GM13976 (cell line): ENCODE measurements around the gene GPSM1.
"Not testable (repeated sequence)": the region's sequence is repeated elsewhere in the genome, so short reads cannot be mapped to it uniquely, and the experiment has no call there.

ENCODE experiments used
- DNase-seq: peaks from one replicate; pipeline ENCODE4 v3.0.0; 2012; ENCODE audit warnings: low spot score
- in situ Hi-C: fragments of 300-500 bp; cut with MboI; formaldehyde crosslinking; loops from one replicate; pipeline ENCODE4 v1.12.0; 2022; ENCODE audit warnings: low sequenced_read_pairs, mixed read lengths, inconsistent platforms; ENCODE audit not compliant: unreplicated experiment
- TF ChIP-seq, protein P1 (sequence below): IDR thresholded peaks from 2 replicates; pipeline ENCODE4 v1.5.1; 2012; ENCODE audit warnings: borderline replicate concordance, mild to moderate bottlenecking; ENCODE audit not compliant: insufficient read depth; ENCODE audit errors: extremely low read depth, missing control alignments, control extremely low read depth

Gene GPSM1

DNA sequence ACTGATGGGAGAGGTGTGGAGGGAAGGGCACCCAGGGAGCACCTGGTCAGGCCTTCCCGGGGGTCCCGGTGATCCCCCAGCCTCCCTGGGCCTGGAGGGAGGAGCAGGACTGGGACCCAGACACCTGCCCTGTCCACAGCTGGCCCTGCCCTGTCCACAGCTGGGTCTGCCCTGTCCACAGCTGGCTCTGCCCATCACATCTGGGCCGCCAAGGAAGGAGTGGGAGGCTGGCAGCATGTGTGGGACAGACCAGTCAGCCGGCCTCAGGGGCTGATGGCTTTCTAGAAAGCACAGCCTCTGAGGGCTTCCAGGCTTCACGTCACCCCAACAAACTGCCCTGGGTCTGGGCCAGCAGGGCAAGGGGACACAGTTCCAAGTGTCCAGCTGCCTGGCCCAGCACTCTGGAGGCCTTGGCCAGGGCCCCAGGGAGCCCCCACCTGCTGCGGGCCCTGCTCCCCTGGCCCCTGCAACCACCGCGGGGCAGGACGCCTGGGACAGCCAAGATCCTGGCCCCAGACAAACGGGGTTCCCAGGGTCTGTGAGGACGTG lies 24.0 kb downstream of the GPSM1 start:
- TF ChIP-seq, protein P1, sequence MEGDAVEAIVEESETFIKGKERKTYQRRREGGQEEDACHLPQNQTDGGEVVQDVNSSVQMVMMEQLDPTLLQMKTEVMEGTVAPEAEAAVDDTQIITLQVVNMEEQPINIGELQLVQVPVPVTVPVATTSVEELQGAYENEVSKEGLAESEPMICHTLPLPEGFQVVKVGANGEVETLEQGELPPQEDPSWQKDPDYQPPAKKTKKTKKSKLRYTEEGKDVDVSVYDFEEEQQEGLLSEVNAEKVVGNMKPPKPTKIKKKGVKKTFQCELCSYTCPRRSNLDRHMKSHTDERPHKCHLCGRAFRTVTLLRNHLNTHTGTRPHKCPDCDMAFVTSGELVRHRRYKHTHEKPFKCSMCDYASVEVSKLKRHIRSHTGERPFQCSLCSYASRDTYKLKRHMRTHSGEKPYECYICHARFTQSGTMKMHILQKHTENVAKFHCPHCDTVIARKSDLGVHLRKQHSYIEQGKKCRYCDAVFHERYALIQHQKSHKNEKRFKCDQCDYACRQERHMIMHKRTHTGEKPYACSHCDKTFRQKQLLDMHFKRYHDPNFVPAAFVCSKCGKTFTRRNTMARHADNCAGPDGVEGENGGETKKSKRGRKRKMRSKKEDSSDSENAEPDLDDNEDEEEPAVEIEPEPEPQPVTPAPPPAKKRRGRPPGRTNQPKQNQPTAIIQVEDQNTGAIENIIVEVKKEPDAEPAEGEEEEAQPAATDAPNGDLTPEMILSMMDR = no peak
- in situ Hi-C loops = no loop called here
- DNase-seq = no peak

DNA sequence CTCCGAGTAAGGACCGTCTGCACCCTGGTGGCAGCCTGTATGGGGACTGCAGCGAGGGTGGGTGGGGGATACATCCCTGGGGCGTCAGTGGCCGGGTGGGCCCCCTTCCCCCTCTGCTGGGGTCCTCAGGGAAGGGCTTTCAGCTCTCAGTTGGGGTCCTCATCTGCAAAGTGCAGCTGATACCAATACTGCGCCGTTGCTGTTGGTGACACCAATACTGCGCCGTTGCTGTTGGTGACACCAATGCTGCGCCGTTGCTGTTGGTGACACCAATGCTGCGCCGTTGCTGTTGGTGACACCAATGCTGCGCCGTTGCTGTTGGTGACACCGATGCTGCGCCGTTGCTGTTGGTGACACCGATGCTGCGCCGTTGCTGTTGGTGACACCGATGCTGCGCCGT lies 24.5 kb downstream of the GPSM1 start:
- DNase-seq, in situ Hi-C loops: not testable (repeated sequence)

GRCh38 chr9:136352682-136353081 lies 25.3 kb downstream of the GPSM1 start:
- TF ChIP-seq, protein P1 = no peak
- no peak for DNase-seq

GRCh38 chr9:136353088-136353487 lies 25.7 kb downstream of the GPSM1 start:
- TF ChIP-seq, protein P1 = no peak
- no peak for DNase-seq
- in situ Hi-C loops = no loop called here

More at GRCh38 chr9:136352682-136353081, 25.3 kb downstream of the GPSM1 start:
- in situ Hi-C loops = no loop called here

DNA sequence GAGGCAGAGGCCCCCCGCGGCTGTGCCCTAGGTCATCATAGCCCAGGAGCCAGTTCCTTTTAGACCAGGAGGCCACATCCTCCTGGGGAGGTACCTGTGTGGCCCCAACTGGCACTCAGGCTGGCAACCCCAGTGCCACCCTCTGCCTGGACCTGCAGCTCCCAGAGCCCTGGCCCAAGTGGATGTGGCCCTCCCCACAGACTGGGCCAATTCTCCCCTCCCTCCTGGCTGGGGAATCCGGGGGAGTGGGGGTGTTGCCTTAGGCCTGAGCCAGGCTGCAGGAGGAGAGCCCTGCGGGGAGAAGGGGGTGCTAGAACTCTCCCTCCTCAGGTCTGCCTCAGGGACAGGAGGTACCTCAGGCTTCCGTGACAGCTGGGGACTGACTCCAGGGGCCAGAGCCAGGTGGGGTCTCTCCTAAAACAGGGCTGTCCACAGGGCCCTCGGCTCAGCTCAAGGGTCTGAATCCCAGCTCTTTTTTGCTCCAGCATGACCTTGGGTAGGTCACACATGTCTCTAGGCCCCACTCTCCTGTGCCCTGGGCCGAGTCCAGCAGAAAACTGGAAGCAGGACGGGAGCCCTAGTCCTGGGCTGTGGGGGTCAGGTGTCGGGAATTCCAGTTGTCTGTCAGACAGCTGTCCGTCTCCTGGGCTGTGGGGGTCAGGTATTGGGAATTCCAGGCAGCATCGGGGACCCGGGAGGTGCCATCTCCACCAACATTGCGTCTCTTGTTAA lies 26.6 kb downstream of the GPSM1 start:
- TF ChIP-seq, protein P1 = no peak
- DNase-seq = no peak
- in situ Hi-C loops = no loop called here

DNA sequence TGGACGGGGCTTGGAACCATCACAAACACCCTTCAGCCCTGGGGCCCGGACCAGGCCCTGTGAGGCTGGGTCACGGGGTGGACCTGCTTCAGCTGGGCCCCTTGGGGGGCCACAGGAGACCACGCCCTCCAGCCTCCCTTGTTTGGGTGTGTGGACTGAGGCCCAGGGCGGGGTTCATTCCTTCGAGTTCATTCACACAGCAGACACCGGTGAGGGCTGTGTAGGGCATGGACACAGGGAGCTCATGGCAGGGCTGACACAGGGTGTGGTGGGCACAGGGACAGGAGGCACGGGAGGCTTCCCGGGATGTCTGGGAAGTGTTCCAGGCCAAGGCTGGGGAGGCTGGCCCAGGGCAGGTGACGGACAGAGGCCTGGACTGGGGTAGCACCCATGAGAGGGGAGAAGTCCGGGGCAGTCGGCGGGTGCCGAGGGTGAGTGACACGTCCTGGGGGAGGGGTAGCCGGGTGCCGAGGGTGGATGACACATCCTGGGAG lies 27.3 kb downstream of the GPSM1 start:
- no peak for DNase-seq
- in situ Hi-C loops = no loop called here
- TF ChIP-seq, protein P1 = no peak

DNA sequence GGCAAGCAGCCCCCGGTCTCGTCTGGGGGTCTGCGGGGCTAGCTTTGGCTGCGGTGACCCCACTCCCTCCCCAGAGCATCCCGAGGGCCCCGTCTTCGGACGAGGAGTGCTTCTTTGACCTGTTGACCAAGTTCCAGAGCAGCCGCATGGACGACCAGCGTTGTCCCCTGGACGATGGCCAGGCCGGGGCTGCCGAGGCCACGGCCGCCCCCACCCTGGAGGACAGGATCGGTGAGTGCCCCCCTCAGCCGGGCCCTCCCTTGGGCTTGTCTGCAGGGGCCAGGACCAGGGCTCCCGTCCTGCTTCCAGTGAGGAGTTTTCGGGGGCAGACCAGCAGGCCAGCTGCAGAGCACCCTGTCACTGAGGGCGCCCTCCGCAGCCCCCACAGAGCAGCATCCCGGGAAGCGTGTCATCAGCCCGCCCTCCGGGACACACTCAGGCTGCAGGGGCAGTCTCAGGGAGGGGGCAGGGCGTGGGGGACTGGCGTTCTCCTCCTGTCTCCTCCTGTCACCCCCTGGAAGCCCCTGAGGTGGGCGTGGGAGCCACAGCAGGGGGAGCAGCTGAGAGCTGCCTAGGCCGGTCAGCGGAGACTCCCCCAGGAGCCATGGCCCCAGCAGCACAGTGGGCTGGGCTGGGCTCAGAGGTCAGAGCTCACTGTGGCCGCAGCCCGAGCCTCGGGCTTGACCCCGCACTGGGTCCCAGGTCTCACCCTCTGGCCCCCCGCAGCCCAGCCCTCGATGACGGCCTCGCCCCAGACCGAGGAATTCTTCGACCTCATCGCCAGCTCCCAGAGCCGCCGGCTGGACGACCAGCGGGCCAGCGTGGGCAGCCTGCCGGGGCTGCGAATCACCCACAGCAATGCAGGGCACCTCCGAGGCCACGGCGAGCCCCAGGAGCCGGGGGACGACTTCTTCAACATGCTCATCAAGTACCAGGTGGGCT lies 28.5 kb downstream of the GPSM1 start:
- TF ChIP-seq, protein P1 = no peak
- DNase-seq = no peak
- in situ Hi-C loops = no loop called here
